T1000 (cell line): Measurements from ENCODE around the gene KISS1R.
"Not testable (repeated sequence)": the region's sequence is repeated elsewhere in the genome, so short reads cannot be mapped to it uniquely, and the experiment has no call there.

Experiments
- DNase-seq: peaks from one replicate; lab custom pipeline; 2025; ENCODE audit warnings: mixed read lengths; lab: John Stamatoyannopoulos, UW

KISS1R gene

DNA sequence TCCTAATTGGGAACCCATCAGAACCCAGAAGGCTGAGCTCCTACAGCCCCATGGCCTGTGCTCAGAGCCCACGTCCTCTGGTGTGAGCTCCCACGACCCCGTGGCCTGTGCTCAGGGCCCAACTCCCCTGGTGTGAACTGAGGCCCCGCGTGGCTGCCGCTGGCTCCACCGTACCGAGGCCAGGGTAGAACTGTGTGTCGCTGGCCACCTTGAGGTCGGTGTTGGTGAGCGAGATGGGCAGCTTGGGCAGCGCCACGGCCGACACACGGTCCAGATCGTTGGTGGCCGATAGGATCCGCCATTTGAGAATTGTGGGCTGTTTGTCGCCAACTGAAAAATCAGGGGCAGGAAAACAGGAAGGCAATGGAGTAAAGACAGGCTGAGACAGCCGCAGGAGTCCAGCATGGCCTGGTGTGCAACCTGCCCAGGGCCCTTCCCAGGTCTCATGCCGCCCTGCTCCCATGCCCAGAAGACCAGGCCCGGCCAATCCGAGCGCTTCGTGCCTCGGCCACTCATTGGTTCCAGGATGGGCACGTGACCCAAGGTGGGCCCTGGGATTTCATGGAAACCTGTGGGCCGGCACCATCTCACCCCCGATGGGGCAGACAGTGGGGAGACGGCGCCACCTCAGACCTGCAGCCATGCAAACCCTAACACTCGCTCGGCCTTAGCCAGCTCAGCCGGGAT, 35.6 kb upstream of the KISS1R start:
- DNase-seq, result no peak

- no peak for DNase-seq
Measured at GRCh38 chr19:882871-883497, 34.1 kb upstream of the KISS1R start.

DNA sequence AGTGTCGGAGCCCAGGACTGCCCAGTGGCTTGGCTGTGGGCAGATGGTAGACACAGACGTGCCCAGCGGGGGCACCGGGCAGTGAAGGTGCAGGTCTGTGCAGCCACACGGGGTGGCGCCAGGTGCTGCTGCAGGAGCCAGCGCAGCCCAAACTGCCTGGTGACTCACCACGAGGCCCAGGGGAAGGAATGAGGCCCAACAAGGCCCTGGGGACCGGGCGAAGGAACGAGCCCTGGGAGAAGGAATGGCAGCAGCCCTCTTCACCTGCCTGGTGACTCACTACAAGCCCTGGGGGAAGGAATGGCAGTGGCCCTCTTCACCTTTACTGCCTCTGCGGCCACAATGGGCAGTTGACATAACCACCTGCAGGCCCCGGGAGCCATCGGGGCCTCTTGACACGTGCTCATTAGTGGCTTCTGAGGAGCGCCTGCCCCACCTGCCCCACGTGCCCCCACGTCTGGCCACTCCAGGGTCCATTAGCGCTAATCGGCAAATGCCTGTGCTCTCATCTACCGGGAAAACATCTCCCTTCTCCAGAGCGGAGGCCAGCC, 33.4 kb upstream of the KISS1R start:
- peak; percentile 33 for DNase-seq

DNA sequence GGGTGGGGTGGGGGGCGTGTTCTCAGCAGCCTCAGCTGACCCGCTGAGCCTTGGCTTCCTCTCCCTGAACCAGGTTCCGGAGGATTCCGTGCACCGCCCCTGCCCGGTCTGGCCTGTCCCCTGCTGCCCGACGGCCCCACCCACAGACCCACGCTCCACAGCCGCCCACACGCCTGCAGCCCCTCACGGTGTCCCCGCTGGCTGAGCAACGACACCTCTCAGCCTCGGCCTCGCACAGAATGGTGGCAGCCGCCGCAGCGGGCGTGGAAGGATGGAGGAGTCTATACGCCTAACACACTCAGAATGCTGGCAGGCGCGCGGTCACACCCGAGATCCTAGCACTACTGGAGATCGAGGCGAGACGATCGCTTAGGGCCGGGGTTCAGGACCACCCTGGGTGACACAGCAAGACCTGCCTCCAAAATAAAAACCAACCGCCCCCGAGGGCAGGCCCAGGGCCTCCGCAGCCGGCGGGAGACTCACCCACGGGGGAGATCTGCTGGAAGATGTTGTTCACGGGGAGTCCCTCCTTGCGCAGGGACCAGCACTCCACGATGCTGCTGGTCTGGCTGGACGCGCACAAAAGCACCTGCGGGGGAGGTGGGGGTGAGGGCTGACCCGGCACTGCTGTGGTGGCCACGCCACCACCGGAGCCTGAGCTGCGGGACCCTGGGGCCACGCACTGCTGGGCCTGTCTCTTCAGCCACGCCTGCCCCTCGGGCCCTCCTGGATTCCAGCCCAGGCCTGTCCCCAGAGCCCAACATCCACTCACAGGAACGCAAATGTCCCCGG, 32.5 kb upstream of the KISS1R start:
- DNase-seq, result no peak

DNA sequence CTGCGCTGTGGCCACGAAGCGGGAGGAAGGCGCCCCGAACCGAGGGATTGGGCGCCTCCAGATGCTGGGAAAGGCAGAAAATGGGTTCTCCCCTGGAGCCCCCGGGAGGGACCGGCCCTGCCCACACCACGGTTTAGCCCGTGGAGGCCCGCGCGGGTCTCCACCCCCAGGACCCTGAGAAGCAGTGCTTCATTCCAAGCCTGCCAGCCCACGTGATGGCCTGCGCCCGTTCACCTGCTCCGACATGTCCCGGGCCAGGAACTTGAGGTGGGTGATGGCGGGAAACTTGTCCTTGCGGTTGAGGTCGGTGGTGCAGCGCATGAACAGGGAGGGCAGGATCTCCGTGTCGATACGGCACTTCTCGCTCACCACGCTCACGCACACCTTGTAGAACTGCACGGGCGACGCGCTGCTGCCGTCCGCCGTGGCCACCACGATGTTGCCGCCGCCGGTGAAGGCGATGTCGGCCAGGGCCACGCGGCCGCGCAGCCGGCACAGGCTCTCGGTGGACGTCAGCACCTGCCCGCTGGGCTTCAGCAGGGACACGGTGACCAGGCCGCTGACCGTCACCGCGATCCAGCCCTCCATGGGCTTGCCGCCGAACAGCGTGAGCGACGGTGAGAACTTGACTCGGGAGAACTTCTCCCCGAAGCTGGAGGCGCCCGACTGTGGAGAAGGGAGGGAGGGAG, 31.5 kb upstream of the KISS1R start:
- no peak for DNase-seq

DNA sequence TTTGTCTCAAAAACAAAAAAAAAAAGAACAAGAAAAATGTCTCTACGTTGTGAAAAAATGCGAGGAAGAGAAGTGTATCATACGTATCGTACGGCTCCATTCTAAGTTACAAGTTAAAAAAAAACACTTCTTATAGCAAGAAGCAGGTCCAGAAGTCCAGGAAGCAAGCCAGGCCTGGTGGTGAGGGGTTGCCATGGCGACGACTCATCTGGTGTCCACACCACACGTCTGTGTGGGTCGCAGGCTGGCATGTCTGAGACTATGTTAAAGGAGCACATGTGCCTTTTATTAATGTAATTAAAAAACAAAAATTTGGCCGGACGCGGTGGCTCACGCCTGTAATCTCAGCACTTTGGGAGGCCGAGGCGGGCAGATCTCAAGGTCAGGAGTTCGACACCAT, 30.1 kb upstream of the KISS1R start:
- no peak for DNase-seq

DNA sequence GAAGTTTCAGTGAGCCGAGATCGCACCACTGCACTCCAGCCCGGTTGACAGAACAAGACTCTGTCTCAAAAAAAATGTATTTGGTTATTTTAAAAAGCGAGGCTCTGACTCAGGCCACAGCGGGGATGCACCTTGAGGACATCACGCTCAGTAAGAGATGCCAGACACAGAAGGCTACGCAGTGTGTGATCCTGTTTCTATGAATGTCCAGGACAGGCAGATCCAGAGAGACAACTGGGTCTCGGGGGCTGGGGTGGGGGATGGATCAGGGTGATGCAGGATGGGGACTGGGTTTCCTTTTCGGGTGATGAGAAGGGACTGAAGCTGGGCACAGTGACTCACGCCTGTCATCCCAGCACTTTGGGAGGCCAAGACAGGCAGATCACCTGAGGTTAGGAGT, 29.5 kb upstream of the KISS1R start:
- no peak for DNase-seq

DNA sequence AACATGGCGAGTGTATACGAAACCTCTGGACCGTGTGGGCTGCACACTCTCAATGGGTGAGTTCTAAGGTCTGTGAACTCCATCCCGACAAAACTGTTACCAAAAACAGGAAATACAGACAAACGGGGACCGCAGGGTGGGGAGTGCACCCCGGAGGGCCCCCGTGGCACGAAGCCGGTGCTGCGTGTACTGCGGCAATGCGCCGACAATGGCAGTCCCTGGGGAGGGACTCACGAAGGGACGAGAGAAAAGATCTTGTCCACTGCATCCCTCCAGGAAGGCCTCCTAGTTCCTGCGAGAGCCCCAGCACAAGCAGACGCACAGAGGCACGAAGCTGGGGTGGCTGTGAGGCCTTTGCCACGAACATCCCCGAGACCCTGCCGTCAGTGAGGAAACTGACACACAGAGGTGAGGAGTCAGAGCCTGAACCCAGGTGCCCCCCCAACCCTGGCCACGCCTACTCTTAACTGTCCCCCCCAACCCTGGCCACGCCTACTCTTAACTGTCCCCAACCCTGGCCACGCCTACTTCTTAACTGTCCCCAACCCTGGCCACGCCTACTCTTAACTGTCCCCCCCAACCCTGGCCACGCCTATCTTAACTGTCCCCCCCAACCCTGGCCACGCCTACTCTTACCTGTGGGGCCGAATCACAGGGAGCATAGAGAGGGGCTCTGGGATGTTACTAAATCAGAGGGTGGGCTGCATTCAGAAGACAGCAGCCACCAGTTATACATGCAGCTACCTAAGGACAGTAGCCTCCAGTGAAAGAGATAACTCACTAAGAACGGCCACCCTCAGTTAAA, 28.4 kb upstream of the KISS1R start:
- DNase-seq, result no peak

DNA sequence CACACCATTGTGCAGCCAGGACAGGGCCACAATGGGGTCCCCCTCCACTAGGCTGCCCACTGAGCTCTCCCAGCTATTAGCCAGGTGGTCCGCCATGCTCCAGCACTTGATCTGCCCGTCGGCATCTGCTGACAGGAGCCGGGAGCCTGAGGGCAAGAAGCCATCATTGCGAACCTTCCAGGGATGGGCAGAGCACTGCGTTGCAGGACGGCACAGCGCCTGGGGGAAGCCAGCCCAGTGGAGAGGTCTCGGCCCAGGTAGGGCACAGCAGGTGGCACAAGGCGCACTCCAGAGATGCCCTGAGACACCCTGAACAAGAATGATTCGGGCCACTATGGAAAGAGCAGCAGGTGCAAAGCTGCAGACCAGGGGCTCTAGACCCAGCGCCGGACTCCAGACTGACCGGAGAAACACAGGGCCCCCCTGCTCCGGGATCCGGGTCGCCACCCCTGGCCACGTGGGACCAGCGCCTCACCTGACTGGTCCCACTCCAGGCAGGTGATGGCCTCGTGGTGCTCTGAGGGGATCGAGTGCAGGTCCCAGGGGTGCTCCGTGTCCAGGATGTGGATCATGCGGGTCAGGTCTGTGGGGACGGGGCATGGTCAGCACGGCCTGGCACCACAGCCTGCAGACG, 27.4 kb upstream of the KISS1R start:
- no peak for DNase-seq

DNA sequence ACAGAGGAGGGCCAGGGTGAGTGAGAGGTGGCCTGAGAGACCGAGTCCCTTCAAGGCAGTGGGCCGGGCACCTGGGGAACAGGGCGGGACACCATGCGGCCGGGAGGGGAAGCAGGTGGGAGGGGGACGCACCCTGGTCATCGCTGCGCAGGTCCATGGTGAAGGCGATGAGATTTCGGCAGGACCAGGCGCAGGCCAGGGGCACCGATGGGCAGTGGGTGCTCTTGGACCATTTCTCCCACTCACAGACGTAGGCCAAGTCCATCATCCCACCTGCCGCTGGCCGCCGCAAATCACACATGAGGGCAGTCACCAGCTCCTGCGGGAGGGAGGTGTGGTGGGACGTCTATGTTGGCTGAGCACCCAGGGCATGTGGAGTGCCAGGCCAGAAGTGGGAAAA, 26.3 kb upstream of the KISS1R start:
- no peak for DNase-seq

GRCh38 chr19:891421-892200, 25.5 kb upstream of the KISS1R start:
- not testable (repeated sequence) for DNase-seq

- no peak for DNase-seq
Measured at GRCh38 chr19:892243-892893, 24.8 kb upstream of the KISS1R start.

DNA sequence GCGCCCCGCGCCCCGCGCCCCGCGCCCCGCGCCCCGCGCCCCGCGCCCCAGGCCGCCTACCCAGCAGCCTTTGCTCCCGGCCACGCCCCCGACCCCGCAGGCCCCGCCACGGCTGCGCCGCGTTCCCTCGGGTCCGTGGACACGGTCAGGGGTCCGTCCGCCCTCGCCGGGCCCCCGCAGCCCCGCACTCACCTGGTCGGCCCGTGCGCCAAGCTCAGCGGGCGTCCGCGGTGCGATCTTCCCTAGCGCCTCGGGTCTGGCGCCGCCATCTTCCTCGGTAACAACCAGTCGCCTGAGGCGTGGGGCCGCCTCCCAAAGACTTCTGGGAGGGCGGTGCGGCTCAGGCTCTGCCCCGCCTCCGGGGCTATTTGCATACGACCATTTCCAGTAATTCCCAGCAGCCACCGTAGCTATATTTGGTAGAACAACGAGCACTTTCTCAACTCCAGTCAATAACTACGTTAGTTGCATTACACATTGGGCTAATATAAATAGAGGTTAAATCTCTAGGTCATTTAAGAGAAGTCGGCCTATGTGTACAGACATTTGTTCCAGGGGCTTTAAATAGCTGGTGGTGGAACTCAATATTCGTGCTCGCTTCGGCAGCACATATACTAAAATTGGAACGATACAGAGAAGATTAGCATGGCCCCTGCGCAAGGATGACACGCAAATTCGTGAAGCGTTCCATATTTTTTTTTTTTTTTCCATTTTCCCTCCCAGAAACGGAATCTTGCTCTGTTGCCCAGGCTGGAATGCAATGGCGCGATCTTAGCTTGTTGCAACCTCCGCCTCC, 24.0 kb upstream of the KISS1R start, which contains the start of the genes MED16 and RNU6-9:
Gene MED16, minus strand, starts transcription at position 294 of the 796 bp plus-strand sequence. CDS start 2,056 bp downstream, outside the sequence.
Gene RNU6-9, plus strand, starts transcription at position 591 of the 796 bp plus-strand sequence.
- peak; percentile 94 for DNase-seq

GRCh38 chr19:896434-896833, 20.7 kb upstream of the KISS1R start:
- DNase-seq, result no peak

DNA sequence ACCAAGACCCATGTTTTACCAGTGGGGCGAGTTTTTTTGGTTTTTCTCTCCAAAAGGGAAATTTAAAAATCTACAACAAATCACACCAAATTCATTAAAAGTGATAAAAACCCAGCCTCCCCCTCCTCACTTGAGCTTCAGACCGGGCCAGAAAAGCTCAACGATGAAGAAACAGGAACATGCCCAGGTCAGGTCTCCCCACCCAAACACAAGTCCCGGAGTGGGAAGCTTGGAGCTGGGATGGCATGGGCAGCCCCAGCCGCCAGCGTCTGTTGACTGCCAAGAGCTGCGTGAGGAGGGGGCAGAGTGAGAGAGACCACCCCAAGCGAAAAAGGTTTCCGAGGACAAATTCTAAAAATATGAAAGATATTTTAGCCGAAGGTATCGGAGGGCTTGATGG, 20.1 kb upstream of the KISS1R start:
- no peak for DNase-seq

DNA sequence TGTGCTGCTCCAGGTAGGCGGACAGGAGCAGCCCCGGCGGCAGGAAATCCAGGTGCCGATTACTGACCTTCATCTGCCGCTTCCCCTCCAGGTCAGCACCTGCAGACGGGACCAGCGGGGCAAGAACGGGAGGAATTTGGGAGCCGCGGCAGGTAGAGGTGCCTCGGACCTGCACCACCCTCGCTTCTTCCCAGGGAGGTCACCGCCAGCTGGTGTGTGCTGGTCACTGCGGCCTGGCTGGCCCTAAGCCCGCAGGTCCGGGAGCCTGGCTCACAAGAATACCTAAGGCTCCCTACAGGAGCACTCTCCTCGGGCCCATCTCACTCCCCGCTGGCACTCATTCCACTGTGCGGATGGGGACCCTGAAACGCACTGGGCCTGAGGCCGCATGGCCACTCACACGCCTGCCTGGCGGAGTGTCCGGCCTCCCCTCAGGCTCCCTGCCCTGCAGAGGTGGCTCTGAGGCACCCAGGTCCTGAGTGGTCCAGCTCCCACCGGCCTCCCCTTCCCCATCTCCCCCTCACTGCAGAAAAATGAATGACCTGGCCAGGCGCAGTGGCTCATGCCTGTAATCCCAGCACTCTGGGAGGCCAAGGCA, 19.6 kb upstream of the KISS1R start:
- DNase-seq, result no peak

GRCh38 chr19:898663-899062, 18.5 kb upstream of the KISS1R start:
- no peak for DNase-seq
